ENCODE data around the gene CTSE.
"Not testable (repeated sequence)": the region's sequence is repeated elsewhere in the genome, so short reads cannot be mapped to it uniquely, and the experiment has no call there.

The CTSE gene

DNA sequence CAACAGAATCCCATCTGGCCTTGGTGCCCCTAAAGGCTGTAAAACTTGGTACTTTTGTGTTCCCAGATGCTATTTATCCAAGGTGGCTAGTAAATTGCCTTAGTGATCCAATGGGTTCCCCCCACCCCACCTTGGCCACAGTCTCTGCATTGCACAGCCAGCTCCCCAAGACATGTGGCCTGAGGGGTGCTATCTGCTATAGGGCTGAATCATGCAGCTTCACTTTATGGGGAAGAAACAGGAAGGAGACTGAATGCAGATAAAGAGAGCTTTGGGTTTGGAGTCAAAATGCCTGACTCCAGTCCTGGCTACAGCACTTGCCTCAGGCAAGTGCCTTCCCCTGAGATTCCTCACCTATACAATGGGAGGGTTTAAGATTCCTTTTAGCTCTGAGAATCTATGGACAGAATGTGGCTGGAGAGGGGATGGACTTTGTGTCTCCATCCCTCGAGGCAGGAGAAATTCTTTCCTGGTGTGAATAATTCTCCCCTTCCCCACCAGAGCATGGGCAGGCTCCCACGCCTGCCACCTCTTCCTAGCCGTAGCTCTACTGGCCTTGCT, 35.7 kb upstream of the CTSE start:
- TF ChIP-seq, protein P1, sequence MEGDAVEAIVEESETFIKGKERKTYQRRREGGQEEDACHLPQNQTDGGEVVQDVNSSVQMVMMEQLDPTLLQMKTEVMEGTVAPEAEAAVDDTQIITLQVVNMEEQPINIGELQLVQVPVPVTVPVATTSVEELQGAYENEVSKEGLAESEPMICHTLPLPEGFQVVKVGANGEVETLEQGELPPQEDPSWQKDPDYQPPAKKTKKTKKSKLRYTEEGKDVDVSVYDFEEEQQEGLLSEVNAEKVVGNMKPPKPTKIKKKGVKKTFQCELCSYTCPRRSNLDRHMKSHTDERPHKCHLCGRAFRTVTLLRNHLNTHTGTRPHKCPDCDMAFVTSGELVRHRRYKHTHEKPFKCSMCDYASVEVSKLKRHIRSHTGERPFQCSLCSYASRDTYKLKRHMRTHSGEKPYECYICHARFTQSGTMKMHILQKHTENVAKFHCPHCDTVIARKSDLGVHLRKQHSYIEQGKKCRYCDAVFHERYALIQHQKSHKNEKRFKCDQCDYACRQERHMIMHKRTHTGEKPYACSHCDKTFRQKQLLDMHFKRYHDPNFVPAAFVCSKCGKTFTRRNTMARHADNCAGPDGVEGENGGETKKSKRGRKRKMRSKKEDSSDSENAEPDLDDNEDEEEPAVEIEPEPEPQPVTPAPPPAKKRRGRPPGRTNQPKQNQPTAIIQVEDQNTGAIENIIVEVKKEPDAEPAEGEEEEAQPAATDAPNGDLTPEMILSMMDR (IDR thresholded peaks at IDR 0.05; ENCODE audit: poor library complexity, severe bottlenecking) = no peak
- Histone ChIP-seq H3K4me1 (ENCODE audit: insufficient read depth, poor library complexity, severe bottlenecking) (no peaks in the 10 kb centered on the region), H3K36me3 (ENCODE audit: low read depth) (no peaks in the 10 kb centered on the region), H3K4me3 (ENCODE audit: severe bottlenecking) (no peak overlapping the region), H3K27ac (ENCODE audit: poor library complexity, severe bottlenecking) (no peak overlapping the region), H3K27me3 (ENCODE audit: insufficient read depth, poor library complexity, severe bottlenecking) (no peaks in the 10 kb centered on the region), H3K9me3 (ENCODE audit: severe bottlenecking) (no peaks in the 10 kb centered on the region)
- no peak for ATAC-seq (ENCODE audit: low read depth)
- DNase-seq (ENCODE audit: low spot score) = no peak

DNA sequence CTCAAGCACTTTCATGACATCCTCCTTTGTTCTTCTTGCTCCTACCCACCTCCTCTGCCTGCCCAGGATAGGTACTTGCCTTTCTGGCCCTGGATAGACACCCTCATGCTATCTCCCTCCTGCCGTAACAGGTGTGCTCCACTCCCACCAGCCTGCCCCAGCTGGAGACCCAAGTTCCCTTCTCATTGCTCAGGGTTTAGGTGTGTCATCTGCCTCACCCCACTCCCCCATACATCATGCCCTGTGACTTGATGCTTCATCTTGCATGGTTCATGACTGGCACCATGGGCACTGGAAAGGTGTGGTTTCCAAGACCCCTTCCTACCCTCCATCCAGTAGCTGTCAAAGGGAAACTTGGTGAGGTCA, 35.2 kb upstream of the CTSE start:
- no peak overlapping the region for H3K4me3 ChIP-seq (ENCODE audit: severe bottlenecking)
- H3K9me3 ChIP-seq (ENCODE audit: severe bottlenecking) = no peaks in the 10 kb centered on the region

DNA sequence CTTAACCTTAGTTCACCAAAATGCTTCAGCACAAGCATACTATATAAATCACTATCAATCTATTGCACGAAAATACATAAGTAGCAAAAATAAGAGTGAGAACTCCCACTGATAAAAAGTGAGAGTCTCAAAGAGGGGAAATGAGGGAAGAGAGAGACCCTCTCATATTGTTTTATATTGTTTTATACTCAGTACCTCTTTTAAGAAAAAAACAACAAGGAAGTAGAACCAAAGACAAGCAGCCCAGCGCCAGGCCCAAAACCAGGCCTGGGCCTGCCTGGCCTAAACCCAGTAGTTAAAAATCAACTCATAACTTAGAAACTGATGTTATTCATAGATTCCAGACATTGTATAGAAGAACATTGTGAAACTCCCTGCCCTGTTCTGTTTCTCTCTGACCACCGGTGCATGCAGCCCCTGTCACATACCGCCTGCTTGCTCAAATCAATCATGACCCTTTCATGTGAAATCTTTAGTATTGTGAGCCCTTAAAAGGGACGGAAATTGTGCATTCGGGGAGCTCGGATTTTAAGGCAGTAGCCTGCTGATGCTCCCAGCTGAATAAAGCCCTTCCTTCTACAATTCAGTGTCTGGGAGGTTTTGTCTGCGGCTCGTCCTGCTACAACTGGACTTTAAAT, 34.7 kb upstream of the CTSE start:
- H3K9me3 ChIP-seq (ENCODE audit: severe bottlenecking); ATAC-seq (ENCODE audit: low read depth); H3K27me3 ChIP-seq (ENCODE audit: insufficient read depth, poor library complexity, severe bottlenecking); H3K4me1 ChIP-seq (ENCODE audit: insufficient read depth, poor library complexity, severe bottlenecking); H3K36me3 ChIP-seq (ENCODE audit: low read depth); DNase-seq (ENCODE audit: low spot score); H3K27ac ChIP-seq (ENCODE audit: poor library complexity, severe bottlenecking); H3K4me3 ChIP-seq (ENCODE audit: severe bottlenecking): not testable (repeated sequence)

More for the DNA sequence above, 35.2 kb upstream of the CTSE start:
- Histone ChIP-seq H3K36me3 (ENCODE audit: low read depth) (no peaks in the 10 kb centered on the region), H3K4me1 (ENCODE audit: insufficient read depth, poor library complexity, severe bottlenecking) (no peaks in the 10 kb centered on the region), H3K27ac (ENCODE audit: poor library complexity, severe bottlenecking) (no peak overlapping the region), H3K27me3 (ENCODE audit: insufficient read depth, poor library complexity, severe bottlenecking) (no peaks in the 10 kb centered on the region)
- DNase-seq (ENCODE audit: low spot score) = no peak
- TF ChIP-seq, protein P1 (IDR thresholded peaks at IDR 0.05; ENCODE audit: poor library complexity, severe bottlenecking) = no peak
- ATAC-seq (ENCODE audit: low read depth) = no peak

DNA sequence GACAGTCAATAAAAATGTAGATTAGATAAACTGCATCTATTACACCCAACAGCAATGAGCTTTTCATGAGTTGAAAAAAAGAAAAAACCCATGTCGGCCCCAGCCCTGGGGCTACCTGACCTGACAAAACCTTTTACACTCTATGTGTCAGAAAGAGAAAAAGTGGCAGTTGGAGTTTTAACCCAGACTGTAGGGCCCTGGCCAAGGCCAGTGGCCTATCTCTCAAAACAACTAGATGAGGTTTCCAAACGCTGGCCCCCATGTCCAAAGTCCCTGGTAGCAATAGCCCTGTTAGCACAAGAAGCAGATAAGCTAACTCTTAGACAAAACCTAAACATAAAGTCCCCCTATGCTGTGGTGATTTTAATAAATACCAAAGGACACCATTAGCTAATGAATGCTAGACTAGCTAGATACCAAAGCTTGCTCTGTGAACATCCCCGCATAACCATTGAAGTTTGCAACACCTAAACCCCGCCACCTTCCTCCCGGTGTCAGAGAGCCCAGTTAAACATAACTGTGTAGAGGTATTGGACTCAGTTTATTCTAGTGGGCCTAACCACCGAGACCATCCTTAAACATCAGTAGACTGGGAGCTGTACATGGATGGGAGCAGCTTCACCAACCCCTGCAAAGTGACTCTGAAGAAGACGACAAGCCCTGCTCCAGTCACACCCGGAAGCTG, 32.1 kb upstream of the CTSE start:
- H3K9me3 ChIP-seq (ENCODE audit: severe bottlenecking); ATAC-seq (ENCODE audit: low read depth); H3K4me1 ChIP-seq (ENCODE audit: insufficient read depth, poor library complexity, severe bottlenecking); H3K4me3 ChIP-seq (ENCODE audit: severe bottlenecking); H3K27me3 ChIP-seq (ENCODE audit: insufficient read depth, poor library complexity, severe bottlenecking); H3K27ac ChIP-seq (ENCODE audit: poor library complexity, severe bottlenecking); DNase-seq (ENCODE audit: low spot score); H3K36me3 ChIP-seq (ENCODE audit: low read depth): not testable (repeated sequence)

DNA sequence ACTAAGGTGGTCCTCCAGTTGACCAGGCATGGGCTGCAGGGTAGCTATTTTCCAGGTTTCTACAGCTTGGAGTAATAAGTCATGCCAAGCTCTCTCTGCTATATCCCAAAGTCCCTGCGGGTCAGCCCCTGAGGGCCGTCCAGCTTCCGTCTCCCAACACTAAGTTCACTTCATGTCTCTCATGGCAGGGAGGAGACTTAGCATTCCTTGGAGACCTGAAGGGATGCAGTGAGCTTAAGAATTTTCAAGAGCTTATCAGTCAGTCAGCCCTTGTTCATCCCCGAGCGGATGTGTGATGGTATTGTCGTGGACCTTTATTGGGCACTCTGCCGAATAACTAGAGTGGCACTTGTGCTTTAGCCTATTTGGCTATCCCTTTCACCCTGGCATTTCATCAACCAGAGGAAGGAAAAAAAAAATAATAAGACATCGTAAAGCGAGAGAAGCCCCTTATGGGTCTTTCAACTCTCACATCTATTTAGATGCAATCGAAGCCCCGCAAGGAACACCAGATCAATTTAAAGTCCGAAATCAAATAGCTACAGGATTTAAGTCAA, 31.5 kb upstream of the CTSE start:
- not testable (repeated sequence) for H3K4me1 ChIP-seq (ENCODE audit: insufficient read depth, poor library complexity, severe bottlenecking); H3K9me3 ChIP-seq (ENCODE audit: severe bottlenecking); H3K27ac ChIP-seq (ENCODE audit: poor library complexity, severe bottlenecking); H3K27me3 ChIP-seq (ENCODE audit: insufficient read depth, poor library complexity, severe bottlenecking); ATAC-seq (ENCODE audit: low read depth); DNase-seq (ENCODE audit: low spot score); H3K36me3 ChIP-seq (ENCODE audit: low read depth); H3K4me3 ChIP-seq (ENCODE audit: severe bottlenecking)

DNA sequence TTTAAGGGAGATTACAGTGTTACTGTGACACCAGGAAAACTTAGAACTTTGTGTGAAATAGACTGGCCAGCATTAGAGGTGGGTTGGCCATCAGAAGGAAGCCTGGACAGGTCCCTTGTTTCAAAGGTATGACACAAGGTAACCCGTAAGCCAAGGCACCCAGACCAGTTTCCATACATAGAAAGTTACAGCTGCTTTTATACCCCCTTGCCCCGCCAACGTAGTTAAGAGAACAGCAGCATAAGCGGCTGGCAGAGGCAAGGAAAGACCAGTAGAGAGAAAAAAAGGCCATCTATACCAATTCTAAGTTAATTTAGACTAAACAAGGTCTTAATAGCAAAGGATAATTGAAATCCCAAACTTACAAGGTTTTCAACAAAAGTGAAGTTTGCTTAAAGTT, 29.9 kb upstream of the CTSE start:
- not testable (repeated sequence) for H3K4me3 ChIP-seq (ENCODE audit: severe bottlenecking); H3K36me3 ChIP-seq (ENCODE audit: low read depth); H3K27ac ChIP-seq (ENCODE audit: poor library complexity, severe bottlenecking); H3K4me1 ChIP-seq (ENCODE audit: insufficient read depth, poor library complexity, severe bottlenecking); ATAC-seq (ENCODE audit: low read depth); H3K9me3 ChIP-seq (ENCODE audit: severe bottlenecking); H3K27me3 ChIP-seq (ENCODE audit: insufficient read depth, poor library complexity, severe bottlenecking); DNase-seq (ENCODE audit: low spot score)

DNA sequence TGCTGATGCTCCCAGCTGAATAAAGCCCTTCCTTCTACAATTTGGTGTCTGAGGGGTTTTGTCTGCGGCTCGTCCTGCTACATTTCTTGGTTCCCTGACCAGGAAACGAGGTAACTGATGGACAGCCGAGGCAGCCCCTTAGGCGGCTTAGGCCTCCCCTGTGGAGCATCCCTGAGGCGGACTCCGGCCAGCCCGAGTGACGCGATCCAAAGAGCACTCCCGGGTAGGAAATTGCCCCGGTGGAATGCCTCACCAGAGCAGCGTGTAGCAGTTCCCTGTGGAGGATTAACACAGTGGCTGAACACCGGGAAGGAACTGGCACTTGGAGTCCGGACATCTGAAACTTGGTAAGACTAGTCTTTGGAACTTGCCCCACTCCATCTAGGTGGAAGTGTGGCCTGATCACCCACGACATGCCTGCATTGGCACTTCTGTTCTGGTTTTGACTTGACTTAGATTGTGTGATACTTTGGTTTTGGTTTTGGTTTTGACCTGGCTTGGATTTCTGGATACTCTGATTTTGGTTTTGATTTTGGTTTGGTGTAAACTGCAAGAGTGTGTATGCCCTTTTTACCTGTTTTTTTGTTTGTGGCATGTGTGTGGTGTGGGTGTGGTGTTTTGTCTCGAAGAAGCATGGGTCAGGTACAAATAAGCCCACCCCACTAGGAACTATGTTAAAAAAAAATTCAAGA, 29.4 kb upstream of the CTSE start, which contains the start of gene RHEX:
Gene RHEX (plus strand): TSS at position 255 of the 692 bp plus-strand sequence. CDS start 44,656 bp downstream, outside the sequence.
- not testable (repeated sequence) for H3K27ac ChIP-seq (ENCODE audit: poor library complexity, severe bottlenecking); H3K27me3 ChIP-seq (ENCODE audit: insufficient read depth, poor library complexity, severe bottlenecking); H3K4me1 ChIP-seq (ENCODE audit: insufficient read depth, poor library complexity, severe bottlenecking); H3K36me3 ChIP-seq (ENCODE audit: low read depth); H3K4me3 ChIP-seq (ENCODE audit: severe bottlenecking); H3K9me3 ChIP-seq (ENCODE audit: severe bottlenecking); DNase-seq (ENCODE audit: low spot score); ATAC-seq (ENCODE audit: low read depth)

DNA sequence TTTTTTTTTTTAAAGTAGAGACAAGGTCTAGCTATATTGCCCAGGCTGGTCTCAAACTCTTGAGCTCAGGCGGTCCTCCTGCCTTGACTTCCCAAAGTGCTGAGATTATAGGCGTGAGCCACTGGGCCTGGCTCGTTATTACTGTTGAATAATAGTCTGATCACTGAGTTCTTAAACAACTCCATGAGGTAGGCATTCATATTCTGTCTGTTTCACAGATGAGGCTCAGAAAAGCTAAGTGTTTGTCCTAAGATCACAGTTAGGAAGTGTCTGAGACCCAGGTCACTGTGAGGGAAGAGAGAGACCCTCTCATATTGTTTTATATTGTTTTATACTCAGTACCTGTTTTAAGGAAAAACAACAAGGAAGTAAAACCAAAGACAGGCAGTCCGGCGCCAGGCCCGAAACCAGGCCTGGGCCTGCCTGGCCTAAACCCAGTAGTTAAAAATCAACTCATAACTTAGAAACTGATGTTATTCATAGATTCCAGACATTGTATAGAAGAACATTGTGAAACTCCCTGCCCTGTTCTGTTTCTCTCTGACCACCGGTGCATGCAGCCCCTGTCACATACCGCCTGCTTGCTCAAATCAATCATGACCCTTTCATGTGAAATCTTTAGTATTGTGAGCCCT, 28.7 kb upstream of the CTSE start:
- H3K9me3 ChIP-seq (ENCODE audit: severe bottlenecking); H3K4me1 ChIP-seq (ENCODE audit: insufficient read depth, poor library complexity, severe bottlenecking); H3K27ac ChIP-seq (ENCODE audit: poor library complexity, severe bottlenecking); DNase-seq (ENCODE audit: low spot score); H3K36me3 ChIP-seq (ENCODE audit: low read depth); H3K4me3 ChIP-seq (ENCODE audit: severe bottlenecking); H3K27me3 ChIP-seq (ENCODE audit: insufficient read depth, poor library complexity, severe bottlenecking); ATAC-seq (ENCODE audit: low read depth): not testable (repeated sequence)

Data from RWPE2 (cell line).